ENCODE data around the gene IL4I1. TPM values are rescaled to one million over a fixed set of nuclear protein-coding genes. Genes with fewer than 3 reads are reported as not detected.

IL4I1 gene
- total RNA-seq, 3 donors from 2014 or later: 1.2 to 1.7 (median 1.6) TPM

- intact Hi-C loops (cut with DNase I, micrococcal nuclease): no loop called here
- H3K4me3 ChIP-seq: no peak overlapping the region
- H3K9me3 ChIP-seq: no peaks in the 10 kb centered on the region
- no peaks in the 10 kb centered on the region for H3K36me3 ChIP-seq (ENCODE audit: low read depth)
- DNase-seq: no peak
- ATAC-seq: no peak
- peaks cover 14% of the 10 kb centered on the region for H3K4me1 ChIP-seq (ENCODE audit: low read depth)
- TF ChIP-seq CTCF (IDR thresholded peaks at IDR 0.05): no peak
These were observed 44.0 kb downstream of the IL4I1 start for GRCh38 chr19:49852631-49853126.

GRCh38 chr19:49851456-49852259, 45.0 kb downstream of the IL4I1 start:
- no peak for TF ChIP-seq CTCF (IDR thresholded peaks at IDR 0.05)
- H3K9me3 ChIP-seq: no peaks in the 10 kb centered on the region
- peak overlapping the region; percentile 84 for H3K4me3 ChIP-seq
- peak in 2 of 3 donors; percentile 66 to 70 for DNase-seq
- intact Hi-C loops (cut with DNase I, micrococcal nuclease): no loop called here
- no peaks in the 10 kb centered on the region for H3K36me3 ChIP-seq (ENCODE audit: low read depth)
- ATAC-seq: no peak
- peaks cover 14% of the 10 kb centered on the region for H3K4me1 ChIP-seq (ENCODE audit: low read depth)

- intact Hi-C loops (cut with DNase I, micrococcal nuclease): no loop called here
- DNase-seq (peak; percentile 94 to 95 (median 94)), ATAC-seq (peak; percentile 96)
- Histone ChIP-seq H3K4me1 (ENCODE audit: low read depth) (peaks cover 14% of the 10 kb centered on the region), H3K9me3 (no peaks in the 10 kb centered on the region), H3K4me3 (peak within 1 kb of the TSS; percentile 84), H3K36me3 (ENCODE audit: low read depth) (no peaks in the 10 kb centered on the region)
- TF ChIP-seq CTCF (IDR thresholded peaks at IDR 0.05): no peak
These were observed 46.0 kb downstream of the IL4I1 start, which contains the start of gene PTOV1 for GRCh38 chr19:49850487-49851342. Gene PTOV1, plus strand, starts transcription at chr19:49851159.

GRCh38 chr19:49850221-49850486, 46.5 kb downstream of the IL4I1 start:
- no peaks in the 10 kb centered on the region for H3K9me3 ChIP-seq
- no peak for TF ChIP-seq CTCF (IDR thresholded peaks at IDR 0.05)
- no peak overlapping the region for H3K4me3 ChIP-seq
- peak in 1 of 3 donors; percentile 40 for DNase-seq
- no peak for ATAC-seq
- H3K4me1 ChIP-seq (ENCODE audit: low read depth): peaks cover 14% of the 10 kb centered on the region
- H3K36me3 ChIP-seq (ENCODE audit: low read depth): no peaks in the 10 kb centered on the region
- intact Hi-C loops (cut with DNase I, micrococcal nuclease): no loop called here

GRCh38 chr19:49849433-49850220, 47.1 kb downstream of the IL4I1 start:
- no peaks in the 10 kb centered on the region for H3K36me3 ChIP-seq (ENCODE audit: low read depth)
- no peaks in the 10 kb centered on the region for H3K9me3 ChIP-seq
- ATAC-seq (no peak), DNase-seq (no peak)
- peaks cover 14% of the 10 kb centered on the region for H3K4me1 ChIP-seq (ENCODE audit: low read depth)
- no peak overlapping the region for H3K4me3 ChIP-seq
- TF ChIP-seq CTCF (IDR thresholded peaks at IDR 0.05): no peak
- intact Hi-C loops (cut with DNase I, micrococcal nuclease): no loop called here
